GM12878 (cell line): ENCODE results near the gene CARD19. TPM values are rescaled to one million over a fixed set of nuclear protein-coding genes. Genes with fewer than 3 reads are reported as not detected.

ENCODE experiments used
- ATAC-seq: fragments of 200-7000 bp; cut with Tn5 transposase; 3 replicates; pipeline ENCODE4 v1.9.1; 2020; ENCODE audit warnings: mild to moderate bottlenecking, moderate library complexity
- BruUV-seq: library from RNA; stranded (reverse); fragments of 400-500 nt; replicated peaks from 2 replicates; lab custom pipeline; 2021; lab: Mats Ljungman, UMichigan
- CTCF ChIA-PET: fragments of 300-600 bp; sonication (Branson Sonifier 250); formaldehyde crosslinking; extraction: SDS; loops from one replicate; lab custom pipeline; 2021; ENCODE audit warnings: inconsistent platforms; lab: Yijun Ruan, JAX
- POLR2A ChIA-PET: fragments of 350-600 bp; formaldehyde crosslinking; extraction: SDS; loops from one replicate; lab custom pipeline; 2021; ENCODE audit warnings: inconsistent platforms; lab: Charles Lee
- RAD21 ChIA-PET: fragments of 300-600 bp; sonication (Branson Sonifier 250); formaldehyde crosslinking; loops from one replicate; lab custom pipeline; 2023; ENCODE audit warnings: antibody characterized with exemption; ENCODE audit not compliant: unreplicated experiment; lab: Charles Lee
- SMC1A ChIA-PET: fragments of 300-600 bp; sonication (Branson Sonifier 250); formaldehyde crosslinking; loops from one replicate; lab custom pipeline; 2023; ENCODE audit not compliant: unreplicated experiment, uncharacterized antibody; lab: Charles Lee
- DNase-seq: peaks from one replicate; pipeline ENCODE4 v3.0.0-alpha.2; 2011; ENCODE audit warnings: low read depth, low spot score
- FAIRE-seq: peaks from 3 replicates; lab custom pipeline; 2011; peaks lifted over from hg19 to GRCh38; lab: Jason Lieb, UNC
- H2AFZ ChIP-seq: 2 replicates; pipeline ENCODE4 v1.6.0; 2011; ENCODE audit warnings: low read depth, low read length, control low read depth; ENCODE audit not compliant: control insufficient read depth
- H3K27ac ChIP-seq: 2 replicates; pipeline ENCODE4 v1.5.1; 2011; ENCODE audit warnings: control low read depth; ENCODE audit not compliant: control insufficient read depth, insufficient read depth
- H3K27me3 ChIP-seq, 2 experiments: replicated peaks in 1 of 2; 2 replicates each; pipeline versions ENCODE4 v1.6.0 to v1.6.1; 2011; ENCODE audit warnings: low read length in 1 of 2; ENCODE audit not compliant: control insufficient read depth in 2 of 2, insufficient read depth in 2 of 2
- H3K36me3 ChIP-seq, 2 experiments: 2 replicates each; pipeline ENCODE4 v1.5.1; 2011; ENCODE audit warnings: low read length in 1 of 2; ENCODE audit not compliant: control insufficient read depth in 2 of 2, insufficient read depth in 2 of 2
- H3K4me1 ChIP-seq: 2 replicates; pipeline ENCODE4 v1.6.1; 2011; ENCODE audit warnings: mild to moderate bottlenecking, low read length, moderate library complexity, mixed read lengths; ENCODE audit not compliant: control insufficient read depth, insufficient read depth
- H3K4me2 ChIP-seq: 2 replicates; pipeline ENCODE4 v1.6.0; 2011; ENCODE audit warnings: control low read depth; ENCODE audit not compliant: control insufficient read depth, insufficient read depth
- H3K4me3 ChIP-seq: fragments of 200-600 bp; sonication (generic); 2 replicates; pipeline ENCODE4 v1.5.1; 2016
- H3K79me2 ChIP-seq: 2 replicates; pipeline ENCODE4 v1.6.0; 2011; ENCODE audit warnings: low read length; ENCODE audit not compliant: control insufficient read depth, insufficient read depth
- H3K9ac ChIP-seq: 2 replicates; pipeline ENCODE4 v1.8.0; 2011; ENCODE audit warnings: low read length, control low read depth, mixed read lengths; ENCODE audit not compliant: control insufficient read depth, insufficient read depth
- H3K9me3 ChIP-seq: replicated peaks from 3 replicates; pipeline ENCODE4 v1.5.1; 2011; ENCODE audit warnings: mild to moderate bottlenecking, low read length; ENCODE audit not compliant: control insufficient read depth, insufficient read depth
- H4K20me1 ChIP-seq: 2 replicates; pipeline ENCODE4 v1.6.0; 2011; ENCODE audit not compliant: control insufficient read depth, insufficient read depth
- ASH2L ChIP-seq: fragments of 300-600, 200-600 bp; sonication (generic); IDR thresholded peaks from 2 replicates; pipeline ENCODE4 v1.6.1; 2017; ENCODE audit warnings: low read depth, mild to moderate bottlenecking, borderline replicate concordance
- ATF2 ChIP-seq: IDR thresholded peaks from 2 replicates; pipeline ENCODE4 v1.6.1; 2012; ENCODE audit warnings: low read length, inconsistent platforms
- ATF3 ChIP-seq: IDR thresholded peaks from 2 replicates; pipeline ENCODE4 v1.6.1; 2011; ENCODE audit warnings: low read depth, mild to moderate bottlenecking, low read length, moderate library complexity, borderline replicate concordance; ENCODE audit errors: extremely low read depth
- FOXK2 ChIP-seq: fragments of 450-650 bp; IDR thresholded peaks from 2 replicates; pipeline ENCODE4 v1.6.1; 2017; ENCODE audit warnings: mild to moderate bottlenecking, moderate library complexity
- HDAC6 ChIP-seq: fragments of 200-600 bp; sonication (generic); IDR thresholded peaks from one replicate; pipeline ENCODE4 v1.8.0; 2017; ENCODE audit warnings: antibody characterized with exemption; ENCODE audit not compliant: unreplicated experiment
- IKZF1 ChIP-seq: fragments of 450-650 bp; conservative IDR thresholded peaks from 2 replicates; pipeline ENCODE4 v1.6.1; 2017; ENCODE audit warnings: antibody characterized with exemption, mild to moderate bottlenecking
- IRF4 ChIP-seq: IDR thresholded peaks from 2 replicates; pipeline ENCODE4 v1.6.1; 2011; ENCODE audit warnings: low read depth, low read length
- IRF5 ChIP-seq: fragments of 450-650 bp; IDR thresholded peaks from 2 replicates; pipeline ENCODE4 v1.6.1; 2017; ENCODE audit warnings: borderline replicate concordance
- MEF2B ChIP-seq: fragments of 450-650 bp; IDR thresholded peaks from 2 replicates; pipeline ENCODE4 v1.6.1; 2018; ENCODE audit warnings: mild to moderate bottlenecking, moderate library complexity; ENCODE audit not compliant: partially characterized antibody, poor library complexity, severe bottlenecking
- POLR2AphosphoS2 ChIP-seq: IDR thresholded peaks from 2 replicates; pipeline ENCODE4 v1.6.1; 2011; ENCODE audit warnings: low read depth, mild to moderate bottlenecking, low read length, improper control_type of control experiment, moderate library complexity
- POLR2AphosphoS5 ChIP-seq: IDR thresholded peaks from 2 replicates; pipeline ENCODE4 v1.6.1; 2011; ENCODE audit warnings: mild to moderate bottlenecking, low read length, inconsistent platforms
- RB1 ChIP-seq: fragments of 450-650 bp; formaldehyde crosslinking; IDR thresholded peaks from 2 replicates; pipeline ENCODE4 v1.6.1; 2017; ENCODE audit warnings: mild to moderate bottlenecking, borderline replicate concordance
- RBBP5 ChIP-seq: fragments of 200-600 bp; sonication (generic); conservative IDR thresholded peaks from 2 replicates; pipeline ENCODE4 v1.6.1; 2016
- RFX5 ChIP-seq: IDR thresholded peaks from 2 replicates; pipeline ENCODE4 v1.6.1; 2011; ENCODE audit warnings: low read depth, low read length, improper control_type of control experiment
- RUNX3 ChIP-seq: IDR thresholded peaks from 2 replicates; pipeline ENCODE4 v1.6.1; 2012; ENCODE audit warnings: low read length, inconsistent platforms
- SMARCA5 ChIP-seq: fragments of 450-650 bp; IDR thresholded peaks from 2 replicates; pipeline ENCODE4 v1.6.1; 2017; ENCODE audit warnings: mild to moderate bottlenecking
- TBL1XR1 ChIP-seq: IDR thresholded peaks from 2 replicates; pipeline ENCODE4 v1.6.1; 2012; ENCODE audit warnings: low read depth, low read length, improper control_type of control experiment
- WGBS: methylation state at CpG from one replicate; pipeline ENCODE4 v1.1.6; 2016; ENCODE audit warnings: low lambda C conversion rate; ENCODE audit not compliant: insufficient replicate concordance, insufficient coverage; ENCODE audit errors: missing lambda C conversion rate; 5-methylcytosine and 5-hydroxymethylcytosine counted together
- in situ Hi-C: fragments of 300-500 bp; cut with MboI; formaldehyde crosslinking; loops from 9 replicates; pipeline ENCODE4 v1.14.3; 2018; ENCODE audit warnings: mixed read lengths
- intact Hi-C: fragments of 100-400 bp; cut with micrococcal nuclease; formaldehyde crosslinking; loops from one replicate; pipeline ENCODE4 v1.14.2; 2022; ENCODE audit not compliant: unreplicated experiment
- polyA plus RNA-seq, 11 experiments: library from polyadenylated mRNA; depleted of rRNA in 4 of 11; unstranded in 6 of 11; stranded (reverse) in 5 of 11; fragments of >200 nt; fragmentation: Nextera tagmentation in 4 of 11; fragmentation: Illumina TruSeq in 1 of 11; extraction: Ambion mirVana in 4 of 11; extraction: Trizol in 1 of 11; gene quantifications; 1 replicate in 1 of 11; 2 replicates in 10 of 11; pipeline versions ENCODE4 v1.2.1 to v1.2.3, GENCODE V29; 2011 to 2016; ENCODE audit warnings: inconsistent platforms in 2 of 11, missing spikeins in 2 of 11, low read depth in 1 of 11
- total RNA-seq, 4 experiments: library from RNA; depleted of rRNA in 3 of 4; stranded (reverse); fragments of >200 nt in 3 of 4; fragmentation: Illumina TruSeq in 1 of 4; extraction: Trizol in 1 of 4; gene quantifications; 2 replicates each; pipeline versions ENCODE4 v1.2.1 to v1.2.3, GENCODE V29; 2013 to 2021

CARD19 gene
- total and polyA plus RNA-seq, 10 of the 15 experiments (the other 5 are each of a cell fraction or from before 2014, with no cell fraction given), result 0.61 to 41.6 (median 19.9) TPM

- POLR2A ChIA-PET, result no interaction called here
- H3K9ac ChIP-seq, result no peak overlapping the region
- no peaks in the 10 kb centered on the region for H3K27me3 ChIP-seq
- H3K27ac ChIP-seq, result no peak overlapping the region; the same call in 1 of the 2 replicates
- DNase-seq, result no peak
- no TSS peak for BruUV-seq
- no peaks in the 10 kb centered on the region for H4K20me1 ChIP-seq
- TF ChIP-seq IRF4 (no peak), IKZF1 (no peak), ATF2 (no peak), RB1 (no peak), RUNX3 (no peak), ATF3 (no peak), FOXK2 (no peak), POLR2AphosphoS2 (no peak), MEF2B (no peak), POLR2AphosphoS5 (no peak), RFX5 (no peak), RBBP5 (no peak), TBL1XR1 (no peak), SMARCA5 (no peak), HDAC6 (no peak), IRF5 (no peak), ASH2L (no peak)
- no peak for ATAC-seq
- intact Hi-C loops (no loop called here), in situ Hi-C loops (no loop called here)
- no peak overlapping the region for H3K4me3 ChIP-seq
- H3K4me2 ChIP-seq, result no peak overlapping the region
- CTCF ChIA-PET, result interaction anchor here (0.9 to 2.8 kb wide), 7 partner anchors 10 to 193 kb away, joined by 3 to 35 read pairs (median 4); no protein-coding TSS in a partner anchor
- H2AFZ ChIP-seq, result no peak overlapping the region
- SMC1A ChIA-PET, result interaction anchor here (0.7 to 2.7 kb wide), 5 partner anchors 11 to 338 kb away, joined by 3 to 12 read pairs (median 4); no protein-coding TSS in a partner anchor
- FAIRE-seq, result no peak
- peaks cover 12% of the 10 kb centered on the region for H3K4me1 ChIP-seq
- peaks cover 0 to 6% of the 10 kb centered on the region in 2 experiments; a peak in 2 of 4 replicates for H3K36me3 ChIP-seq
- H3K79me2 ChIP-seq, result no peaks in the 10 kb centered on the region
- RAD21 ChIA-PET, result interaction anchor here (0.8 to 1.8 kb wide), 3 partner anchors 10 to 184 kb away, joined by 3 to 7 read pairs (median 4); no protein-coding TSS in a partner anchor
- 92% methylated on average over 12 of the region's 12 CpGs for WGBS
- H3K9me3 ChIP-seq, result no peaks in the 10 kb centered on the region
Observed at GRCh38 chr9:93118863-93119702, 23.1 kb downstream of the CARD19 start.
